Measurements from ENCODE around the gene UPK3A.
"Not testable (repeated sequence)": the region's sequence is repeated elsewhere in the genome, so short reads cannot be mapped to it uniquely, and the experiment has no call there.

Gene UPK3A

DNA sequence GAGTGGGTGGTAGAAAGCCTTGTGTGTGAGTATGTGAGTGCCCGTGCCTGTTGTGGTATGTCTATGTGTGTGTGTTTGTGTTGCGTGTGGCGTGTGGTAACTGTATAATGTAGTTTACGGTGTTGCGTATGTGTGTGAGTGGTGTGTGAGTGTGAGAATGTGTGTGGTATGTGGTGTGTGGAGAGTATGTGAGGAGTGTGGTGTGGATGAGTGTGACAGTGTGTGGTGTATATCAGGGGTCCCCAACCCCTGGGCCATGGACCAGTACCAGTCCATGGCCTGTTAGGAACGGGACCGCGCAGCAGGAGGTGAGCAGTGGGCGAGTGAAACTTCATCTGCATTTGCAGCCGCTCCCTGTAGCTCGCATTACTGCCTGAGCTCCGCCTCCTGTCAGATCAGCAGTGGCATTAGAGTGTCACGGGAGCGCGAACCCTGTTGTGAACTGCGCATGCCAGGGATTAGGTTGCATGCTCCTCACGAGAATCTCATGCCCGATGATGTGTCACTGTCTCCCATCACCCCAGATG lies 5.7 kb downstream of the UPK3A start:
- Histone ChIP-seq H3K27me3 (ENCODE audit: insufficient read depth, low read length) (peaks cover 7% of the 10 kb centered on the region), H3K27ac (ENCODE audit: low read depth, low read length) (no peak overlapping the region), H3K4me1 (ENCODE audit: control insufficient read depth, insufficient read depth, low read length, unreplicated experiment) (no peaks in the 10 kb centered on the region), H3K4me3 (ENCODE audit: low read depth, low read length) (no peak overlapping the region), H2AFZ (ENCODE audit: low read length, unreplicated experiment) (no peak overlapping the region), H3K36me3 (ENCODE audit: insufficient read depth, low read length) (no peaks in the 10 kb centered on the region), H3K79me2 (ENCODE audit: control insufficient read depth, insufficient read depth, low read length, unreplicated experiment) (no peaks in the 10 kb centered on the region)

DNA sequence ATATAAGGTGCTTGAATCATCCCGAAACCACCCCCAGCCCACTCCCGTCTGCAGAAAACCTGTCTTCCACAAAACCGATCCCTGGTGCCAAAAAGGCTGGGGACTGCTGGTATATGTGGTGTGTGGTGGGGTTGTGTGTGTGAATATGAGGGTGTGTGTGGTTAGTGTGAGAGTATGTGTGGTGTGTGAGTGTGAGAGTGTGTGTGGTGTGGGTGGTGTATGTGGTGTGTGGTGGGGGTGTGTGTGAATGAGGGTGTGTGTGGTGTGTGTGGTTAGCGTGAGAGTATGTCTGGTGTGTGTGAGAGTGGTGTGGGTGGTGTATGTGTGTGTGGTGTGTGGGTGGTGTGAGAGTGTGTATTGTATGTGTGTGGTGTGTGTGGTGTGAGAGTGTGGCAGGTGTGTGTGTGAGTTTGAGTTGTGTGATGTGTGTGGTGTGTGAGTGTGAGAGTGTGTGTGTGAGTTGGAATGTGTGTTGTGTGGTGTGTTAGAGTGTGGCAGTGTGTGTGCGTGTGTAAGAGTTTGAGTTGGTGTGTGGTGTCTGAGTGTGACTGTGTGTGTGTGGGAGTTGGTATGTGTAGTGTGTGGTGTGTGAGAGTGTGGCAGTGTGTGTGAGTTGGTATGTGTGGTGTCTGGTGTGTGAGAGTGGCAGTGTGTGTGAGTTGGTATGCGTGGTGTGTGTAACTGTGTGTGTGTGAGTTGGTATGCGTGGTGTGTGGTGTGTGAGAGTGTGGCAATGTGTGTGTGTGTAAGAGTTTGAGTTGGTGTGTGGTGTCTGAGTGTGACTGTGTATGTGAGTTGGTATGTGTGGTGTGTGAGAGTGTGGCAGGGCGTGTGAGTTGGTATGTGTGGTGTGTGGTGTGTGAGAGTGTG lies 6.5 kb downstream of the UPK3A start:
- H3K4me3 ChIP-seq (ENCODE audit: low read depth, low read length) = no peak overlapping the region
- H3K79me2 ChIP-seq (ENCODE audit: control insufficient read depth, insufficient read depth, low read length, unreplicated experiment) = no peaks in the 10 kb centered on the region
- no peak overlapping the region for H2AFZ ChIP-seq (ENCODE audit: low read length, unreplicated experiment)
- H3K4me1 ChIP-seq (ENCODE audit: control insufficient read depth, insufficient read depth, low read length, unreplicated experiment) = no peaks in the 10 kb centered on the region
- H3K36me3 ChIP-seq (ENCODE audit: insufficient read depth, low read length) = no peaks in the 10 kb centered on the region
- H3K27me3 ChIP-seq (ENCODE audit: insufficient read depth, low read length) = peaks cover 3% of the 10 kb centered on the region; the same call in 1 of the 2 replicates
- H3K27ac ChIP-seq (ENCODE audit: low read depth, low read length) = no peak overlapping the region

DNA sequence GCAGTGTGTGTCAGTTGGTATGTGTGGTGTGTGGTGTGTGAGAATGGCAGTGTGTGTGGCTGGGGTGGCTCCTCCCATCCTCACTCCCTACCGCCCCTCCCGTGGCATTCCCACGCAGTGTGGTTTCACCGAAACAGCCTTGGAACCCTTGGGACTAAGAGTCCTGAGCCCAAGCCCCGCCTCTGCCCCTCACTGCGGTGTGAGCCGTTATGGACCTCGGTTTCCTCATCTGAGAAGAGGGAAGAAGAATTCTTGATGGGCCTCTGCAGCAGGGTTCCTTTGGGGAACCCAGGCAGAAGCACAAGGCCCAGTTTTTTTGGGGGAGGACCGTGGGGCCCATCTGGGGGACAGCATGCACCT lies 7.2 kb downstream of the UPK3A start:
- no peak overlapping the region for H2AFZ ChIP-seq (ENCODE audit: low read length, unreplicated experiment)
- H3K27me3 ChIP-seq (ENCODE audit: insufficient read depth, low read length) = no peaks in the 10 kb centered on the region
- no peak overlapping the region for H3K4me3 ChIP-seq (ENCODE audit: low read depth, low read length)
- no peaks in the 10 kb centered on the region for H3K79me2 ChIP-seq (ENCODE audit: control insufficient read depth, insufficient read depth, low read length, unreplicated experiment)
- no peaks in the 10 kb centered on the region for H3K4me1 ChIP-seq (ENCODE audit: control insufficient read depth, insufficient read depth, low read length, unreplicated experiment)
- H3K36me3 ChIP-seq (ENCODE audit: insufficient read depth, low read length) = no peaks in the 10 kb centered on the region
- H3K27ac ChIP-seq (ENCODE audit: low read depth, low read length) = no peak overlapping the region

DNA sequence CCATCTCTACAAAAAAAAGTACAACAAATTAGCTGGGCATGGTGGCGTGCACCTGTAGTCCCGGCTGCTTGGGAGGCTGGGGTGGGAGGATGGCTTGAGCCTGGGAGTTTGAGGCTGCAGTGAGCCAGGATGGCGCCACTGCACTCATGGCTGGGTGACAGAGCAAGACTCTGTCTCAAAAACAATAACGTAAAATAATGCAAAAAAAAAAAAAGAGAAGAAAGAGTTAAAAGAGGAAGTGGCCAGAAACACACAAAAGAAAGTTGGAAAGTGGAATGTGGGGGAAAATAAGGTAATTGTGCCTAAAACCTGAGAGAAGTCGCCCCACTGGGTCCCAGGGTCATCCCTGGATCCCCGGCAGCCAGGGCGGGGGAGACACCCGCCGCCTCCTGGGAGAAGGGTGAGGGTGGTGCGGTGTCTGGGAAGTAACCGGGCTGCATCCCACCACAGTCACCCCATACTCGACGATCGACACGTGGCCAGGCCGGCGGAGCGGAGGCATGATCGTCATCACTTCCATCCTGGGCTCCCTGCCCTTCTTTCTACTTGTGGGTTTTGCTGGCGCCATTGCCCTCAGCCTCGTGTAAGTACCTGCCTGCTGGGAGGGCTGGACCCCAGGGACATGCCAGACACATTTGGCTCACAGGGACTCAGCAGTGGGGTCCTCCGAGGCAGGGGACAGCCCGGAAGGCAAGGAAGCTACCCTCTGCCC lies 8.1 kb downstream of the UPK3A start:
- Histone ChIP-seq H3K79me2 (ENCODE audit: control insufficient read depth, insufficient read depth, low read length, unreplicated experiment) (no peaks in the 10 kb centered on the region), H3K4me1 (ENCODE audit: control insufficient read depth, insufficient read depth, low read length, unreplicated experiment) (no peaks in the 10 kb centered on the region), H3K27ac (ENCODE audit: low read depth, low read length) (no peak overlapping the region), H2AFZ (ENCODE audit: low read length, unreplicated experiment) (no peak overlapping the region), H3K4me3 (ENCODE audit: low read depth, low read length) (no peak overlapping the region), H3K36me3 (ENCODE audit: insufficient read depth, low read length) (no peaks in the 10 kb centered on the region), H3K27me3 (ENCODE audit: insufficient read depth, low read length) (no peaks in the 10 kb centered on the region)

DNA sequence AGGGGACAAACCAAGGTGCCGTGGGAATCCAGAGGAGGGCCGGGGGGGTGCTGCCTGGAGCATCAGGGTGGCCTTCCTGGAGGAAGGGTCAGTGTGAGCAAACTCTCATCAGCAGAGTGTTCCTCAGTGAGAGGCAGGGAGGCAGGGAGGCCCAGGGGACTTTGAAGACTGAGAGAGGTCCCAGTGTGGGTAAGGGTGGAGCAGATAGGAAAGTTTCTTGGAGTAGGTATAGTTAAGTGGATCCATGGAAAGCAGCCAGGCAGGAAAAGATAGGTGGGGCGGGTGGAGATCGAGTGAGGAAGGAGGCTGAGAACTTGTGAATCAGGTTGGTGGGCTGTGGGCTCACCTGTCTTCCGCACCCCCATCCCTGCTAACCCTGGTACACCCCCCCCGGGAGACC lies 9.3 kb downstream of the UPK3A start:
- Histone ChIP-seq H3K27ac (ENCODE audit: low read depth, low read length) (no peak overlapping the region), H3K4me3 (ENCODE audit: low read depth, low read length) (no peak overlapping the region), H2AFZ (ENCODE audit: low read length, unreplicated experiment) (no peak overlapping the region), H3K4me1 (ENCODE audit: control insufficient read depth, insufficient read depth, low read length, unreplicated experiment) (no peaks in the 10 kb centered on the region), H3K36me3 (ENCODE audit: insufficient read depth, low read length) (no peaks in the 10 kb centered on the region), H3K27me3 (ENCODE audit: insufficient read depth, low read length) (no peaks in the 10 kb centered on the region), H3K79me2 (ENCODE audit: control insufficient read depth, insufficient read depth, low read length, unreplicated experiment) (no peaks in the 10 kb centered on the region)

DNA sequence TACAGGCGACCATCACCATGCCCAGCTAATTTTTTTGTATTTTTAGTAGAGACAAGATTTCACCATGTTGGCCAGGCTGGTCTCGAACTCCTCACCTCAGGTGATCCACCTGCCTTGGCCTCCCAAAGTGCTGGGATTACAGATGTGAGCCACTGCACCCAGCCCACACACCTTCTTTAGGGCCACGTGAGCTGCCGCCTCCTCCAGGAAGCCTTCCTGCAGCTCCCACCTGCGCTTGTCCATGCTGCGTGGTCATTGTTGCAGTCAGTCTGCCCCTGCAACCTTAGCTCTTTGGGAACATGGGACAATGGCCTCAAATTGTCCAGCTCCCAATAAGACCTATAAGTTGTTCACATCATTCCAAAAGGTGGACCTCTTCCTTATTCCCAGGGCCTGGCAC lies 10.3 kb downstream of the UPK3A start:
- H3K4me3 ChIP-seq (ENCODE audit: low read depth, low read length); H3K27me3 ChIP-seq (ENCODE audit: insufficient read depth, low read length); H3K36me3 ChIP-seq (ENCODE audit: insufficient read depth, low read length); H3K79me2 ChIP-seq (ENCODE audit: control insufficient read depth, insufficient read depth, low read length, unreplicated experiment); H2AFZ ChIP-seq (ENCODE audit: low read length, unreplicated experiment); H3K27ac ChIP-seq (ENCODE audit: low read depth, low read length); H3K4me1 ChIP-seq (ENCODE audit: control insufficient read depth, insufficient read depth, low read length, unreplicated experiment): not testable (repeated sequence)

DNA sequence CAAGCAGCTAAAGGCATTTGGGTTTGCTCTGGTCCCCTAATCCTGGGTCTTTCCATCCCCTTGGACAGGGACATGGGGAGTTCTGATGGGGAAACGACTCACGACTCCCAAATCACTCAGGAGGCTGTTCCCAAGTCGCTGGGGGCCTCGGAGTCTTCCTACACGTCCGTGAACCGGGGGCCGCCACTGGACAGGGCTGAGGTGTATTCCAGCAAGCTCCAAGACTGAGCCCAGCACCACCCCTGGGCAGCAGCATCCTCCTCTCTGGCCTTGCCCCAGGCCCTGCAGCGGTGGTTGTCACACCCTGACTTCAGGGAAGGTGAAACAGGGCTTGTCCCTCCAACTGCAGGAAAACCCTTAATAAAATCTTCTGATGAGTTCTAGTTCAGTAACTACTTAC lies 10.7 kb downstream of the UPK3A start:
- no peaks in the 10 kb centered on the region for H3K36me3 ChIP-seq (ENCODE audit: insufficient read depth, low read length)
- H3K4me3 ChIP-seq (ENCODE audit: low read depth, low read length) = no peak overlapping the region
- H3K27ac ChIP-seq (ENCODE audit: low read depth, low read length) = no peak overlapping the region
- no peaks in the 10 kb centered on the region for H3K79me2 ChIP-seq (ENCODE audit: control insufficient read depth, insufficient read depth, low read length, unreplicated experiment)
- H2AFZ ChIP-seq (ENCODE audit: low read length, unreplicated experiment) = no peak overlapping the region
- H3K4me1 ChIP-seq (ENCODE audit: control insufficient read depth, insufficient read depth, low read length, unreplicated experiment) = no peaks in the 10 kb centered on the region
- H3K27me3 ChIP-seq (ENCODE audit: insufficient read depth, low read length) = no peaks in the 10 kb centered on the region

DNA sequence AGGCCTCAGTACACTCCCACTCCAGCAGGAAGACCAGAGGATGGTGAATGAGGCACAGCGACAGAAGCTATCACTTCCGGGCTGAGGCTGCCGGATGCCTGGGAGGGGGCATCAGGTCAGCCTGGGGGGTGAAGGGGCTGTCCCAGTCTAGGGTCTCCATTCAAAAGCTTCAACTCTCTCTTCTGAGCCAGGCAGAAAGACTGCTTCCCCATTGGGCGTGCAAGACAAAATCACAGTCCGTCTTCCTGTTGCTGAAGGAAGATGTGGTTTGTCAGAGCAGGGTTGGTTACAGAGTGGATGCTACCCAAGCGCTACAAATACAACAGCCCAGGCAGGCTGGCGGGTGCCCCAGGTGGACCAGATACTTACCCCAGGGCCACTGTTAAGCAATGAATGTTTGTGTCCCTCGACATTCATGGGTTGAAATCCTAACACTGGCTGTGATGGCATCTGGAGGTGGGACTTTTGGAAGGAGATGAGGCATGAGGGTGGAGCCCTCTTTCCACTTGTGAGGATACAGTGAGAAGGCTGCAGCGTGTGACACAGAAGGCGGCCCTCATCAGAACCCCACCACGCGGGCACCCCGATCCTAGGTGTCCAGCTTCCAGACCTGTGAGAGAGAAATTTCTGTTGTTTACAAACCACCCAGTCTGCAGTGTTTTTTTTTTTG lies 12.0 kb downstream of the UPK3A start:
- H3K4me1 ChIP-seq (ENCODE audit: control insufficient read depth, insufficient read depth, low read length, unreplicated experiment) = peaks cover under 1% of the 10 kb centered on the region
- H3K27me3 ChIP-seq (ENCODE audit: insufficient read depth, low read length) = no peaks in the 10 kb centered on the region
- no peaks in the 10 kb centered on the region for H3K36me3 ChIP-seq (ENCODE audit: insufficient read depth, low read length)
- no peak overlapping the region for H3K4me3 ChIP-seq (ENCODE audit: low read depth, low read length)
- H3K27ac ChIP-seq (ENCODE audit: low read depth, low read length) = no peak overlapping the region
- no peaks in the 10 kb centered on the region for H3K79me2 ChIP-seq (ENCODE audit: control insufficient read depth, insufficient read depth, low read length, unreplicated experiment)
- no peak overlapping the region for H2AFZ ChIP-seq (ENCODE audit: low read length, unreplicated experiment)

DNA sequence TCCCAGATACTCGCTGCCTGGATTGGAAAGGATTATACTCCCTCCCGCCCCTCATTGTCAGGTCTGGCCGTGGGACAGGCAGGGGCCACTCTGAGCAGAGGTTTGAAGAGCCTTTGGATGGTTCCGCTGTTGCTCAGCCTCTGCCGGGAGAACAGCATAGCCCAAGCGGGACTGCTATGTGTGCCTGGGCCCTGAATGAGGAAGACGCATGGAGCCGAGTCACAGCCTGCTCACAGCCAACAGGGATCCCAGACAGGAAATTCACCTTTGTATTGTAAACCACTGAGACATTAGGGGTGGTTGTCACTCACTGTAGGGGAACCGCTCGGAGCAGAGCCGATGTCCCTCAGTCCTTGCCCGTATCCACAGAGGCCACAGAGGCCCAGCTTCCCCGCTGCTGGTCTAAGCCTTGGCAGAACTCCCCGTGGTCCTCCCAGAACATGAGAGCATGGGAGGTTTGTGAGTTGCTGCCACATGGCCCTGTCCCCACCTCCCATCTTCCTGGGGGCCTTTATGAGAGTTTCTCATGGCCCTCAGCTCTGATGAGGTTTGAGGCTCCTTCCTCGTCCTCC lies 14.3 kb downstream of the UPK3A start:
- H3K79me2 ChIP-seq (ENCODE audit: control insufficient read depth, insufficient read depth, low read length, unreplicated experiment) = no peaks in the 10 kb centered on the region
- no peaks in the 10 kb centered on the region for H3K36me3 ChIP-seq (ENCODE audit: insufficient read depth, low read length)
- H3K4me1 ChIP-seq (ENCODE audit: control insufficient read depth, insufficient read depth, low read length, unreplicated experiment) = peaks cover 2% of the 10 kb centered on the region
- H3K27me3 ChIP-seq (ENCODE audit: insufficient read depth, low read length) = no peaks in the 10 kb centered on the region
- no peak overlapping the region for H3K4me3 ChIP-seq (ENCODE audit: low read depth, low read length)
- no peak overlapping the region for H2AFZ ChIP-seq (ENCODE audit: low read length, unreplicated experiment)
- no peak overlapping the region for H3K27ac ChIP-seq (ENCODE audit: low read depth, low read length)

DNA sequence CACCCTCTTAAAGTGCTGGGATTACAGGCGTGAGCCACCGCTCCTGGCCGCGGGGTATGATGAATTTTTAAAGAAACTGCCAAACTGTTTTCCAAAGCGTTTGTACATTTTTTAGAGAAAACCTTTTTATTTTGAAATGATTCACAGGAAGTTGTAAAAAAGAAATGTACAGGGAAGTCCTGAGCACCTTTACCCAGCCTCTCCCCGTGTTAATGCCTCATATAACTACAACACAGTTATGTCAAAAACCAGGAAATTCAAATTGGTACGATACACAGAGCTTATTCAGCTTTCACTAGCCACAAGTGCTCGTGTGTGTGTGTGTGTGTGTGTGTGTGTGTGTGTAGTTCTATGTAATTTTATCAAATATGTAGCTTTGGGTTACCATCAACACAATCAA lies 18.0 kb downstream of the UPK3A start:
- Histone ChIP-seq H3K4me1 (ENCODE audit: control insufficient read depth, insufficient read depth, low read length, unreplicated experiment) (peaks cover 2% of the 10 kb centered on the region), H3K36me3 (ENCODE audit: insufficient read depth, low read length) (no peaks in the 10 kb centered on the region), H3K27me3 (ENCODE audit: insufficient read depth, low read length) (no peaks in the 10 kb centered on the region), H2AFZ (ENCODE audit: low read length, unreplicated experiment) (no peak overlapping the region), H3K27ac (ENCODE audit: low read depth, low read length) (no peak overlapping the region), H3K79me2 (ENCODE audit: control insufficient read depth, insufficient read depth, low read length, unreplicated experiment) (no peaks in the 10 kb centered on the region), H3K4me3 (ENCODE audit: low read depth, low read length) (no peak overlapping the region)

All from ACC112 (cell line).